ENCODE results near the gene MAN2C1.

Gene MAN2C1

DNA sequence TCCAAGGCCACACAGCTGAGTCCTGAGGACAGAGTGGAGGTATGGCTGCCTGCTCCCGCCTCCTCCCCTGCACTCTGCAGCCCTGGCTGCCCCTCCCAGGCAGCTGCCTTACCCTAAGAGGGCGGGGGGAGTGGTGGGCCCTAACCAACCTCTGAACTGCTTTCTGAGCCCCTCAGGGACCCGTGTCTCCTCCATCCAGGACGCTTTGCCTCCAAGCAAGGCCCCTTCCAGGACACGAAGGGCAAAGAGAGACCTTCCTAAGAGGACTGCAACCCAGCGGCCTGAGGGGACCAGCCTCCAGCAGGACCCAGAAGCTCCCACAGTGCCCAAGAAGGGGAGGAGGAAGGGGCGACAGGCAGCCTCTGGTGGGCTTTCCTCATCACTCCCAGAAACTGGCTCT is 14.0 kb downstream of the MAN2C1 start:
- Histone ChIP-seq H4K20me1 (ENCODE audit: insufficient read depth) (no peaks in the 10 kb centered on the region), H2AFZ (ENCODE audit: low read depth) (no peak overlapping the region), H3K4me1 (ENCODE audit: low read depth, poor library complexity, severe bottlenecking) (peaks cover 8% of the 10 kb centered on the region), H3K36me3 (ENCODE audit: insufficient read depth) (no peaks in the 10 kb centered on the region), H3K79me2 (ENCODE audit: insufficient read depth, low read depth) (no peaks in the 10 kb centered on the region), H3K9ac (no peak overlapping the region), H3K4me2 (no peak overlapping the region), H3K4me3 (IDR thresholded peaks at IDR 0.05; ENCODE audit: insufficient read depth, low read depth, low read length) (no peak overlapping the region), H3K27me3 (ENCODE audit: insufficient read depth, low read depth) (no peaks in the 10 kb centered on the region), H3K27ac (no peak overlapping the region)
- TF ChIP-seq, protein P1, sequence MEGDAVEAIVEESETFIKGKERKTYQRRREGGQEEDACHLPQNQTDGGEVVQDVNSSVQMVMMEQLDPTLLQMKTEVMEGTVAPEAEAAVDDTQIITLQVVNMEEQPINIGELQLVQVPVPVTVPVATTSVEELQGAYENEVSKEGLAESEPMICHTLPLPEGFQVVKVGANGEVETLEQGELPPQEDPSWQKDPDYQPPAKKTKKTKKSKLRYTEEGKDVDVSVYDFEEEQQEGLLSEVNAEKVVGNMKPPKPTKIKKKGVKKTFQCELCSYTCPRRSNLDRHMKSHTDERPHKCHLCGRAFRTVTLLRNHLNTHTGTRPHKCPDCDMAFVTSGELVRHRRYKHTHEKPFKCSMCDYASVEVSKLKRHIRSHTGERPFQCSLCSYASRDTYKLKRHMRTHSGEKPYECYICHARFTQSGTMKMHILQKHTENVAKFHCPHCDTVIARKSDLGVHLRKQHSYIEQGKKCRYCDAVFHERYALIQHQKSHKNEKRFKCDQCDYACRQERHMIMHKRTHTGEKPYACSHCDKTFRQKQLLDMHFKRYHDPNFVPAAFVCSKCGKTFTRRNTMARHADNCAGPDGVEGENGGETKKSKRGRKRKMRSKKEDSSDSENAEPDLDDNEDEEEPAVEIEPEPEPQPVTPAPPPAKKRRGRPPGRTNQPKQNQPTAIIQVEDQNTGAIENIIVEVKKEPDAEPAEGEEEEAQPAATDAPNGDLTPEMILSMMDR (conservative IDR thresholded peaks at IDR 0.05; ENCODE audit: low read depth, low read length) = no peak

DNA sequence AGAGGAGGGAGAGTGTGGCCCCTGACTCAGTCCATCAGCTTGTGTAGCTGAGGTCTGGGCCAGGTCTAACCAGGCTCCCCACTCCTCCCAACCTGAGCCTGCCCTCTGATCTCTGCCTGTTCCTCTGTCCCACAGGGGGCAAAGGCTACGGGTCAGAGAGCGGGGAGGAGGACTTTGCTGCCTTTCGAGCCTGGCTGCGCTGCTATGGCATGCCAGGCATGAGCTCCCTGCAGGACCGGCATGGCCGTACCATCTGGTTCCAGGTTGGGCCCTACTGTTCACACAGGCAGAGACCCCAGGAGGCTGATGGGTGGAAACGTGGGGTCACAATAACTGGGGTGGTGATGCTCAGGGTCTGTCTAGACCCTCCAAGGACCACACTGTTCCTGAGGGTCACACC is 14.8 kb downstream of the MAN2C1 start:
- Histone ChIP-seq H3K4me1 (ENCODE audit: low read depth, poor library complexity, severe bottlenecking) (peaks cover 8% of the 10 kb centered on the region), H4K20me1 (ENCODE audit: insufficient read depth) (no peaks in the 10 kb centered on the region), H3K9ac (no peak overlapping the region), H3K27ac (no peak overlapping the region), H3K79me2 (ENCODE audit: insufficient read depth, low read depth) (no peaks in the 10 kb centered on the region), H3K36me3 (ENCODE audit: insufficient read depth) (no peaks in the 10 kb centered on the region), H3K27me3 (ENCODE audit: insufficient read depth, low read depth) (peaks cover 2% of the 10 kb centered on the region; the same call in 1 of the 2 replicates), H3K4me3 (IDR thresholded peaks at IDR 0.05; ENCODE audit: insufficient read depth, low read depth, low read length) (no peak overlapping the region), H3K4me2 (no peak overlapping the region), H2AFZ (ENCODE audit: low read depth) (no peak overlapping the region)
- TF ChIP-seq, protein P1 (conservative IDR thresholded peaks at IDR 0.05; ENCODE audit: low read depth, low read length) = no peak

DNA sequence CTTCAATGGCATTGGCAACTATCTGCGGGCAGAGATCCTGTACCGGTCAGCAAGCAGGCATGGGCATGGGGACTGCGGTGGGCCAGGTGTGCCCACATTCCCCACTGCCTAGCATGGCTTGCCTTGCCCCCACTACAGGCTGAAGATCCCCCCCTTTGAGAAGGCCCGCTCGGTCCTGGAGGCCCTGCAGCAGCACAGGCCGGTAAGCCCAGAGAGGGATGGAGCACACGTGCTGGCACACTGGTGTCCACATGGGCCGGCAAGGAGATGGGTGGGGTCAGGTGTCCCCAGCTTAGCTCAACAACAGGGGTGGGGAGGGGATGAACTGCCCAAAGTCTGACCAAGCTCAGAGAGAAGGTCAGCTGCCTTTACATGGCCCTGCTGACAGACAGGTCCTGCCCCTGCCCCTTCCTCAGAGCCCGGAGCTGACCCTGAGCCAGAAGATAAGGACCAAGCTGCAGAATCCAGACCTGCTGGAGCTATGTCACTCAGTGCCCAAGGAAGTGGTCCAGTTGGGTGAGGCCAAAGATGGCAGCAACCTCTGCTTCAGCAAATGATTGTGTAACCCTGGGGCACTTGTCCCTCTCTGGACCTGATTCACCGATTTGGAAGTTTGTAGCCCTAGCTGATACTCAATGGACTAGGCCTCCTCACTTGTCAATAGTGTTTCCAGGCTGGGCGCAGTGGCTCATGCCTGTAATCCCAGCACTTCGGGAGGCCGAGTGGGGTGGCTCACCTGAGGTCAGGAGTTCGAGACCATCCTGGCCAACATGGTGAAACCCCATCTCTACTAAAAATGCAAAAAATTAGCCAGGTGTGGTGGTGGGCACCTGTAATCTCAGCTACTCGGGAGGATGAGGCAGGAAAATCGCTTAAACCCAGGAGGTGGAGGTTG is 16.0 kb downstream of the MAN2C1 start:
- Histone ChIP-seq H3K27ac (no peak overlapping the region), H3K79me2 (ENCODE audit: insufficient read depth, low read depth) (no peaks in the 10 kb centered on the region), H3K36me3 (ENCODE audit: insufficient read depth) (no peaks in the 10 kb centered on the region), H3K9ac (no peak overlapping the region), H3K4me1 (ENCODE audit: low read depth, poor library complexity, severe bottlenecking) (peaks cover 8% of the 10 kb centered on the region), H2AFZ (ENCODE audit: low read depth) (no peak overlapping the region), H3K4me2 (no peak overlapping the region), H4K20me1 (ENCODE audit: insufficient read depth) (no peaks in the 10 kb centered on the region), H3K4me3 (IDR thresholded peaks at IDR 0.05; ENCODE audit: insufficient read depth, low read depth, low read length) (no peak overlapping the region), H3K27me3 (ENCODE audit: insufficient read depth, low read depth) (peaks cover 7% of the 10 kb centered on the region; the same call in 1 of the 2 replicates)
- TF ChIP-seq, protein P1 (conservative IDR thresholded peaks at IDR 0.05; ENCODE audit: low read depth, low read length) = no peak

DNA sequence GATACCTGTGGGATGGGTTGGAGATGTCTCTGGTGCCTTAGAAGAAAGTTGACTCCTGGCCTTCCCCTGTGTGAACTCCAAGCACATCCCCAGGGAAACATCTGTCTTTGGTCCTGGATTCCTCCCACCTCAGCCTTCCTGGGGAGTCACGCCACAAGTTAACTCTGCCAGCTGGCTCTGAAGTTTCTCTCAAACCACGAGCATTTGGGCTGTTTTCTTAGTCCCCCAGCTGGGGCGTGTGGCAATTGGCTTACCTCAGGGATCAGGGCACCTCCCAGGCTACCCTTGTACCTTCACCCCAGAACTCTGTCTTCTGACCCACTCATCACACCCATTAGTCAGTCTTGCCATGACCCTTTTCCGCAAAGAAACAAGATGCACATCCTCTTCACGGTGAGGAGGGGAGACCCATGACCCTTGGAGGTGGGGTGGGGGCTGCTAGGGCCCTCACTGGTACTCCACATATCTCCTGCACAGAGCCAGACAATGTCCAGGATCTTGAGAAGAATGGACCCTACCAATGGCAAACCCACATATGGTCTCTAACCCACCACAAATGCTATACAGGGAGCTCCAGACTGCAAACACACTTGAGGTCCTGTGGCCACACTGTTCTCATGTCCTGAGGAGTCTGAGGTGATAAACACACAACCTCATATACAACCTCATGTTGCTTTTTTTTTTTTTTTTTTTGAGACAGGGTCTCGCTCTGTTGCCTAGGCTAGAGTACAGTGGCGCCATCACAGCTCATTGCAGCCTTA is 17.6 kb downstream of the MAN2C1 start:
- H3K27ac ChIP-seq = no peak overlapping the region
- TF ChIP-seq, protein P1 (conservative IDR thresholded peaks at IDR 0.05; ENCODE audit: low read depth, low read length) = no peak
- no peak overlapping the region for H3K9ac ChIP-seq

More for the DNA sequence above, 17.6 kb downstream of the MAN2C1 start:
- no peaks in the 10 kb centered on the region for H4K20me1 ChIP-seq (ENCODE audit: insufficient read depth)
- H3K79me2 ChIP-seq (ENCODE audit: insufficient read depth, low read depth) = no peaks in the 10 kb centered on the region
- H2AFZ ChIP-seq (ENCODE audit: low read depth) = no peak overlapping the region
- H3K4me3 ChIP-seq (IDR thresholded peaks at IDR 0.05; ENCODE audit: insufficient read depth, low read depth, low read length) = no peak overlapping the region
- peaks cover 8% of the 10 kb centered on the region for H3K4me1 ChIP-seq (ENCODE audit: low read depth, poor library complexity, severe bottlenecking)
- H3K27me3 ChIP-seq (ENCODE audit: insufficient read depth, low read depth) = peaks cover 8% of the 10 kb centered on the region; the same call in 1 of the 2 replicates
- H3K36me3 ChIP-seq (ENCODE audit: insufficient read depth) = no peaks in the 10 kb centered on the region
- no peak overlapping the region; the same call in 1 of the 2 replicates for H3K4me2 ChIP-seq

Measured in KMS-11 (cell line).